ENCODE data around the gene CCL5.

DNA sequence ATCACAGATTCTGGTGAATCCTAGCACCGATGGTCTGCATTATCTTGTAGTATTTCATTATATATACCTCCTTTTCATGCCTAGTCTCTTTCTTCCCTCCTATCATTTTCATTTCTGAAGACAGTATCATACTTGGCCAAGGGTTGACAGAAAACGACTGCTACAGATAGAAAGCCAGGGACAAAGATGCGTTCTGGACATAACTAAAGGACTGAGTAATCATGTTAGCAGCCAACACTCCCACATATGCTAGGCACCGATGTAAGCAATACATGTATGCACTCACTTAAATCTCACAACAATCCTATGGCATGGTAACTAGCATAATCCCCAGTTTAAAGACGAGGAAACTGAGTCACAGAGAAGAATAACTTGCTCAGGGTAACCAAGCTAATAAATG, 27.5 kb upstream of the CCL5 start:
- TF ChIP-seq, protein P1, sequence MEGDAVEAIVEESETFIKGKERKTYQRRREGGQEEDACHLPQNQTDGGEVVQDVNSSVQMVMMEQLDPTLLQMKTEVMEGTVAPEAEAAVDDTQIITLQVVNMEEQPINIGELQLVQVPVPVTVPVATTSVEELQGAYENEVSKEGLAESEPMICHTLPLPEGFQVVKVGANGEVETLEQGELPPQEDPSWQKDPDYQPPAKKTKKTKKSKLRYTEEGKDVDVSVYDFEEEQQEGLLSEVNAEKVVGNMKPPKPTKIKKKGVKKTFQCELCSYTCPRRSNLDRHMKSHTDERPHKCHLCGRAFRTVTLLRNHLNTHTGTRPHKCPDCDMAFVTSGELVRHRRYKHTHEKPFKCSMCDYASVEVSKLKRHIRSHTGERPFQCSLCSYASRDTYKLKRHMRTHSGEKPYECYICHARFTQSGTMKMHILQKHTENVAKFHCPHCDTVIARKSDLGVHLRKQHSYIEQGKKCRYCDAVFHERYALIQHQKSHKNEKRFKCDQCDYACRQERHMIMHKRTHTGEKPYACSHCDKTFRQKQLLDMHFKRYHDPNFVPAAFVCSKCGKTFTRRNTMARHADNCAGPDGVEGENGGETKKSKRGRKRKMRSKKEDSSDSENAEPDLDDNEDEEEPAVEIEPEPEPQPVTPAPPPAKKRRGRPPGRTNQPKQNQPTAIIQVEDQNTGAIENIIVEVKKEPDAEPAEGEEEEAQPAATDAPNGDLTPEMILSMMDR (IDR thresholded peaks at IDR 0.05), result no peak
- no peak for TF ChIP-seq POLR2A (IDR thresholded peaks at IDR 0.05)
